GM12872 (cell line): Measurements from ENCODE around the gene C1QL4.

Experiments
- CTCF ChIP-seq: IDR thresholded peaks from 3 replicates; pipeline ENCODE4 v1.5.1; 2011; ENCODE audit warnings: low read depth, mild to moderate bottlenecking, low read length, moderate library complexity; ENCODE audit not compliant: insufficient read depth

C1QL4 gene

DNA sequence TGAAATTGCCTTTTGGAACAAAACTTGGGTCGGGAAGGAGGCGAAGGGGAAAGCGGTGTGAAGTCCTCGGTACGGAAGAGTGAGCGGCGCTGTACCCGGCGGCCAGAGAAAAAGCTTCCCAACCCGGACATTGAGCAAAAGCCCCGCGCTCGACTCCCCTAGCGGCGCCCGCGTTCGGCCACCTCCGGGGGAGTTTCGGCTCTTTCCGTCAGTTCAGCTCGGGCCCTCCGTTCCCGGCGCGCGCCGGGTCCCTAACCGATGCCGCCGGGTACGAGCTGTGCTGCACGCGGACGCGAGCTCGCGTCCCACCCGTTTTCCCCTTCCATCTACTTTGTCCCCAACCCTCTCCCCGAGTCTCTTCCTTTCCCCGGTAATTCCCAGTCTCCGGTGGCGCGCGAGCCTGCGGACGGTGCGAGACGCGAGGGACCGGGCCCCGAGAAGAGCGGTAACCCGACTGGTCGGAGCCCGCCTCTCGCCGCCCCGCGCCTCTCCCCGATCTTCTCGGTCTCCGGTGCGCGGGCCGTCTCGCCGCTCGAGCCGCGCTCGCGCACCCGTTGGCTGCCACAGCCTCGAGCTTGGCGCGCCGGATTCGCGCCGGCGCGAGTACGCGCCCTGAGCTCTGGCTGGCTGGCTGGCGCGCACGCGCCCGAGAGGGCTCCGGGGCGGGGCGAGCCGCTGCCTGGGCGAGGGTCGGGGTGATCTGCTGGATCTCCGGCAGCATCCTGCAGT is 29.8 kb upstream of the C1QL4 start:
- peak; percentile 26; the same call in 1 of the 3 replicates for TF ChIP-seq CTCF

- TF ChIP-seq CTCF: no peak
These were observed 29.2 kb upstream of the C1QL4 start for GRCh38 chr12:49366096-49366651.

DNA sequence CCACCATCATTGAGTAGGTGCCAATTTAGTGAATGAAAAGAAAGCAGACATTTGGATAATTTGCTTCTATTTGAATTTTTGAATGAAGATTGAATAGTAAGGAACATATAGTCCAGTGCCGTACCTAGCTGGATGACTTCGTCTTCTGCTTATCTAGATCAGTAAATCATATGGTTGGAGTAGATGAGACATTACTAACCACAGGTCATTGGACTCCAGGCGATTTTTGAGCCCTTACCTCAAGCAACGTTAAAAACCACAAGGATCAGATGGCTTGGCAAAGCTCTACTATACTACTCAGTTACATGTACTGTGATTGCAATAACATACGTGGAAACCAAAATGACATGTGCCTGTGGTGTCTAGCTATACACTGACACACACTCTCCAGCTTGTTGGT is 28.6 kb upstream of the C1QL4 start:
- TF ChIP-seq CTCF: no peak

GRCh38 chr12:49364989-49365388 is 28.0 kb upstream of the C1QL4 start:
- no peak for TF ChIP-seq CTCF

- no peak for TF ChIP-seq CTCF
These were observed 25.1 kb upstream of the C1QL4 start for GRCh38 chr12:49362077-49362476.

DNA sequence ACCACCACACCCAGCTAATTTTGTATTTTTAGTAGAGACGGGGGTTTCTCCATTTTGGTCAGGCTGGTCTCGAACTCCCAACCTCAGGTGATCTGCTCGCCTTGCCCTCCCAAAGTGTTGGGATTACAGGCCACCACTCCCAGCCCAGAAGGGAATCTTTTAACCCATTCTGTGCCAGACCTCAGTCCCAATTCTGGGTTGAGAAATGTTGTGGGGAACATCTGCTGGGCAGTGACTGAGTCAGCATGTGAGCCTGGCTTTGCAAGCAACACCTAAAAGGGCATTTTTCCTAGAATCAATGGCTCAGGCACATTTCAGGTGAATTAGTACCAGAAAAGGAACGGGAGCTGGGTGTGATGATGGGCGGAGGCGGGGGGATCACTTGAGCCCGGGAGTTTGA is 22.7 kb upstream of the C1QL4 start:
- TF ChIP-seq CTCF: no peak

DNA sequence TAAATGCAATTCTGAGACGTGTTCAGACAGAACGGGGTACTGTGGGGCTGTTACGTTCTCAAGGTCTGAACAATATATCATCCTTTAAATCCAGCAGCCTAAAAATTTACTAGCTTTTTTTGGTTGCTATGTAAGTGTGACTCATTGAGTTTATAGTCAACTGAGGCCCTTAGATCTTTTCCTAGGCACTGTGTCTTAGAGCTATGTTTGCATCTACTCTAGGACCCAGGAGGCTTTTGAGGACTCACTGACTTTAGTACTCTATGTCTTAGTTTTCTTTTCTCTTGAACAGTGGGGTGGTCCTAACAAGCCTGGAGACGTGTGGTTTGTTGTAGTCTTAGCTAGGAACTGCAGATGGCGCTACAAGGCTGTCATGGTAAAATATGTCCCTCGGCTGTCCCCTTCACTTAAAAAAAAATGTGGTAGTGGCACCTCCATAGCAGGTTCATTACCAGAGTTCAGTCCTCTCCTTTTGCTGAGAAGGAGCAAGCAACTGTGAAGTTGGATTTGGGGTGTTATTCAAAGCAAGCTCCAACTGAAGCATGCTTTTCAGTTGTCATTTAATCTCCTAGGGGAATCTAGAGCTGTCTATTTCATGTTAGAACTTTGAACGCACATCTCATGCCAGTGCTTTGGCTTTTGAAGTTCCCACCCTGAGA is 21.6 kb upstream of the C1QL4 start:
- peak; percentile 83 for TF ChIP-seq CTCF
